Measurements from ENCODE around the gene HEPN1. TPM values are rescaled to one million over a fixed set of nuclear protein-coding genes. Genes with fewer than 3 reads are reported as not detected.

HEPN1 gene
- total and polyA plus RNA-seq, 2 of the 8 experiments (the other 6 are each of a cell fraction or from before 2014, with no cell fraction given): not detected

- TF ChIP-seq, protein P1, sequence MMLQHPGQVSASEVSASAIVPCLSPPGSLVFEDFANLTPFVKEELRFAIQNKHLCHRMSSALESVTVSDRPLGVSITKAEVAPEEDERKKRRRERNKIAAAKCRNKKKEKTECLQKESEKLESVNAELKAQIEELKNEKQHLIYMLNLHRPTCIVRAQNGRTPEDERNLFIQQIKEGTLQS (IDR thresholded peaks at IDR 0.05; ENCODE audit: insufficient read depth, low read depth, low read length): no peak
- TF ChIP-seq CBX8 (IDR thresholded peaks at IDR 0.05; ENCODE audit: borderline replicate concordance, low read depth, low read length) (no peak), KDM5A (IDR thresholded peaks at IDR 0.05; ENCODE audit: low read length) (no peak), CREB1 (IDR thresholded peaks at IDR 0.05) (no peak), ASH2L (IDR thresholded peaks at IDR 0.05; ENCODE audit: low read length) (no peak), BACH1 (IDR thresholded peaks at IDR 0.05; ENCODE audit: low read length) (no peak), TAF7 (optimal IDR thresholded peaks at IDR 0.05; ENCODE audit: borderline replicate concordance, low read depth, low read length) (no peak), FOSL1 (IDR thresholded peaks at IDR 0.05; ENCODE audit: insufficient read depth, low read depth, low read length) (no peak)
These were observed 43.6 kb upstream of the HEPN1 start (continued) for GRCh38 chr11:124875401-124875800.
